IPS-20b (cell line): ENCODE measurements around the gene SLC25A48.
A peak's percentile ranks its signal among the peaks of the same experiment; 100 is the strongest.

Experiments
- H3K27ac ChIP-seq: one replicate; pipeline ENCODE4 v1.5.1; 2013; ENCODE audit warnings: low read length
- H3K27me3 ChIP-seq: 2 replicates; pipeline ENCODE4 v1.6.1; 2013; ENCODE audit warnings: mild to moderate bottlenecking, low read length, inconsistent platforms; ENCODE audit not compliant: insufficient read depth
- H3K36me3 ChIP-seq: 2 replicates; pipeline ENCODE4 v1.6.1; 2013; ENCODE audit warnings: low read depth, mild to moderate bottlenecking, inconsistent platforms, low read length, moderate library complexity; ENCODE audit not compliant: insufficient read depth
- H3K4me1 ChIP-seq: 2 replicates; pipeline ENCODE4 v1.6.1; 2013; ENCODE audit warnings: mild to moderate bottlenecking, control low read depth, inconsistent platforms, low read length, moderate library complexity; ENCODE audit not compliant: insufficient read depth
- H3K4me3 ChIP-seq: 2 replicates; pipeline ENCODE4 v1.5.1; 2013; ENCODE audit warnings: mild to moderate bottlenecking, low read length, inconsistent platforms
- H3K9ac ChIP-seq: 2 replicates; pipeline ENCODE4 v1.6.1; 2013; ENCODE audit warnings: low read depth, mild to moderate bottlenecking, inconsistent platforms, low read length, moderate library complexity
- H3K9me3 ChIP-seq: 2 replicates; pipeline ENCODE4 v1.6.1; 2013; ENCODE audit warnings: mild to moderate bottlenecking, low read depth, low read length, inconsistent platforms; ENCODE audit not compliant: insufficient read depth

The SLC25A48 gene

DNA sequence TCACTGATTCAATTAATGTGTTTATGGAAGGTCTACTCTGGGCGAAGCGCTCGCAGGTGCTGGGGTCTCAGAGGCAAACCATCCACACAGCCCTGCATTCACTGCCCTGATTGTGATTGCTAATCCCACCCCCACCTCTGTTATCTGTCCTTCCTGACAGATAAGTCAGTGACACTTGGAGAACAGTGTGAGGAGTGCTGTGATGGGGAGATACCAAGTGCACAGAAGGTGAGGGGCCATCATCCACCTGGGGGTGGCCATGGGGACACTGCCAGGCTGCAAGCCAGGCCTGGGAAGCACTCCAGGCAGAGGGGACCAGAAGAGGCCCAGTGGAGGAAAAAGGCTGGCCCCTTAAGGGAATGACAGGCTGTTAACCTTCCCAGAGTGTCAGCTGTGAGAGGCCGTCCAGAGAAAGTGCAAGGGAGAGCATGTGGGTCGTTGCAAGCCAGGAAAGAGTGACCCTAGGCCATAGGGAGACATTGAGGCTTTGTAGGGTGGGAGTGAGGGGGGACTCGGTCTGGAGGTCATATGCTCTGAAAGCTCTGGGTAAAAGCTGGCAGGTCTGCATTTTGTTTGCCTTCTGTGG lies 43.2 kb downstream of the SLC25A48 start:
- Histone ChIP-seq H3K4me1 (no peaks in the 10 kb centered on the region), H3K9me3 (no peaks in the 10 kb centered on the region), H3K36me3 (no peaks in the 10 kb centered on the region), H3K9ac (no peak overlapping the region), H3K27me3 (no peaks in the 10 kb centered on the region), H3K4me3 (no peak overlapping the region), H3K27ac (no peak overlapping the region)

DNA sequence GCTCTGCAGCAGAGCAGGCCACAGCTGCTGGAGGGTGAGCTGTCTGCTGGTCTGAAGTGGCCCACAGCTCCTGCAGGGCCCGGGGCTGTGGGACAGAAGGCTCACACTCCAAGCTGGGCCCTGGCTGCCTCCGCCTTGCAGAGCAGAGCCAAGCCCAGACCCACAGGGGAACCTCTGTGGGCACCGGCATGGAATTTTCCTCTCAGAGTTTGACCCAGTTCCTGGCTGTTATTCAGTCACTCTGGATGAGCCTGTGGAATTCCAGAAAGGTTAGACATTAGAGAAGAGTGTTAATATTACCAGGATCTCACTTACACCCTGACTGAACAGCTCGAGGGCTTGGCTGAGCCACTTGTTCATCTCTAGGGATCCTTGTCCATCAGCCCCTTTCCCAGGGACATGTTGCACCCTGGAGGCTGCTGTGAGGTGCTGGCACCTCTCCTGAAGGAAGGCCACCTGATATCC lies 43.7 kb downstream of the SLC25A48 start:
- no peaks in the 10 kb centered on the region for H3K4me1 ChIP-seq
- H3K36me3 ChIP-seq: no peaks in the 10 kb centered on the region
- no peak overlapping the region for H3K27ac ChIP-seq
- no peak overlapping the region for H3K4me3 ChIP-seq
- no peaks in the 10 kb centered on the region for H3K9me3 ChIP-seq
- H3K9ac ChIP-seq: no peak overlapping the region
- H3K27me3 ChIP-seq: no peaks in the 10 kb centered on the region

DNA sequence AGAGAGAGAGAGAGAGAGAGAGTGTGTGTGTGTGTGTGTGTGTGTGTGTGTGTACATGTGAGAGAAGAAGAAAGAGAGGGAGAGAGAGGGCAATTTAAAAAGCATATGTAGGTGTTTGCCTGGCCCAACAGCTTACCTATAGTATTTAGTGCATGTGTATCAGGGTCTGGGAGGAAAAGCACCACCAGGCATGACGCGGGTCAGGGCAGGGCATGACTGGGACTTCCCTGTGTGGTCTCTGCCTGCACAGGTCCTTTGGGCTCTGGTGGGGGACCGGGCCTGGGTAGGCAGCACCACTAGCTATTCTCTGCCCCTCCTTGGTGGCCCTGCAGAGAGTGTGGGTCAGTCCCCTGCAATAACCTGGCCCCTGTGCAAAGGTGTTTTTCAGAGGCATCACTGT lies 45.1 kb downstream of the SLC25A48 start:
- Histone ChIP-seq H3K9me3 (no peaks in the 10 kb centered on the region), H3K27me3 (no peaks in the 10 kb centered on the region), H3K9ac (no peak overlapping the region), H3K4me3 (no peak overlapping the region), H3K4me1 (no peaks in the 10 kb centered on the region), H3K36me3 (no peaks in the 10 kb centered on the region), H3K27ac (no peak overlapping the region)

DNA sequence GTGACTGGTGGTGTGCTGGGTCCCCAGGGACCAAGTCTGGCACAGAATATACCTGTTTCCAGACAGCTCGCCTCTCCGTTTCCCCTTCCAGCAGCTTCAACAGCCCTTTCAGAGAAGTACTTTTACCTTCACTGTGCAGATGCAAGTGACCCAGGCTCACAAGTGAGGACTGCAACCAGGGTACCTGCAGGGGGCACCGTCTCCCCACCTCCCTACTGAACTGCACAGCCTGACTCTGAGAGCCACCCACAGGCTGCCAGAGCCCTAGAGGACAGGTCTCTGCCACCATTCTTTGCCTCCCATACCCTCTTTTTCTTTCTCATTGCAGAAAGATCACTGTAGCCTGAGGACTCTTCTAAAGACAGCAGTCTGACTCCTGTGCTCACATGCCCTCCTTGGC lies 45.8 kb downstream of the SLC25A48 start:
- no peaks in the 10 kb centered on the region for H3K36me3 ChIP-seq
- no peak overlapping the region for H3K9ac ChIP-seq
- H3K9me3 ChIP-seq: no peaks in the 10 kb centered on the region
- no peaks in the 10 kb centered on the region for H3K27me3 ChIP-seq
- no peak overlapping the region for H3K4me3 ChIP-seq
- H3K27ac ChIP-seq: no peak overlapping the region
- no peaks in the 10 kb centered on the region for H3K4me1 ChIP-seq

DNA sequence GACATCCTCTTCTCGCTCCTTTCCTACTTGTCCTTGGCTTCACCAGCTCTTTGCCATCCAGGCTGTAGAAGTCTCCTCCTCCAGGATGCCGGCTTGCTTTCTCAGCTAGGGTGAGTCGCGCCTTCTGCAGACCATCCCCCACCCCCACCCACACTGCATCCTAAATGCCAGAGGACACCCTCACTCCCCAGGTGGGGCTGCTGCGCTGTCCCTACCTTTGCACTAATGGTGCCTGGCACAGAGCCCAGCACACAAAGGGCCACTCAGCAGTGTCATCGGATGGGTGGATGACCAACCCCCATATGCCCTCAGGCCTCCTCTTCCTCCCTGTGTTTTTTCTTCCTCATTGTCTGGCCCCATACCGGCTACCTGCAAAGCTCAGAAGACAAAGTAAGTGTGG lies 46.3 kb downstream of the SLC25A48 start:
- no peaks in the 10 kb centered on the region for H3K36me3 ChIP-seq

DNA sequence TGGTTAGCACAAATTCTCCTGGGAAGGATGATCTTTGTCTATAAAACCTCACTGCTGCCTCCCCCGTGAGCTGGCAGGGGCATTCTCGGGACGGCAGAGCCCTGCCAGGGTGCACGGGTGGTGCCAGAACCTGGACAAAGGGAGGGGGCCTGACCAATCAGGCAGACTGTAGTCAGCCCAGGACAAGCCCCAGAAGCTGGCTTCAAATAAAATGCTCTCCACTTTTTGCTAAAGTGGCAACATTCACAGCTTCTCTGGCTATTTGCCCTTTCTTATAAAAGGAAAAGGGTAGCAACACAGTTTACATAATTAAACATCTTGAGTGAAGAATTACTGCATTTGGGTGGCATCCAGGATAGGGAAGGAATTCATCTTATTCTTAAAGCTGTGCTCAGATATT lies 46.8 kb downstream of the SLC25A48 start:
- no peaks in the 10 kb centered on the region for H3K27me3 ChIP-seq
- H3K27ac ChIP-seq: no peak overlapping the region
- no peaks in the 10 kb centered on the region for H3K9me3 ChIP-seq
- H3K4me1 ChIP-seq: no peaks in the 10 kb centered on the region
- H3K36me3 ChIP-seq: no peaks in the 10 kb centered on the region
- H3K9ac ChIP-seq: no peak overlapping the region
- no peak overlapping the region for H3K4me3 ChIP-seq

More for the DNA sequence above, 46.3 kb downstream of the SLC25A48 start:
- Histone ChIP-seq H3K9ac (no peak overlapping the region), H3K4me1 (no peaks in the 10 kb centered on the region), H3K27ac (no peak overlapping the region), H3K27me3 (no peaks in the 10 kb centered on the region), H3K9me3 (no peaks in the 10 kb centered on the region), H3K4me3 (no peak overlapping the region)

DNA sequence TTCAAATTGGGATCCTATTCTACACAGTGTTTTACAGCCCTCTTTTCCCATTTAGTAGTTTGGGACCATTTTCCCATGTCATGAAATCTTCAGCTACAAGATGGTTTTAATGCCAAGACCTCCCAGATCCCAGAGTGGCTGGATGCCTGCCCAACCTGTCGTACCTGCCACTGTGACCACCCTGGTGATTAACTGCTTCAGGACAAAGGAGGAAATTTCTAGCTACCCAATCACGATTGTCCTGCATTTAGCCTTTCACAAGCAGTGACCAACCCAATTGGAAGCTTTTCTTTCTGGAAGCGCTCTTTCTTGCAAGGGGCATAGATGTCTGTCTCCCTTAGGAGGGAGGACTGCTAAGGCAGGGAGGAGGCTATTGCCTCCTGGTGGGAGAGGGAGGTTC lies 47.4 kb downstream of the SLC25A48 start:
- Histone ChIP-seq H3K9ac (no peak overlapping the region), H3K4me1 (no peaks in the 10 kb centered on the region), H3K4me3 (no peak overlapping the region), H3K9me3 (no peaks in the 10 kb centered on the region), H3K36me3 (no peaks in the 10 kb centered on the region), H3K27ac (no peak overlapping the region), H3K27me3 (no peaks in the 10 kb centered on the region)

DNA sequence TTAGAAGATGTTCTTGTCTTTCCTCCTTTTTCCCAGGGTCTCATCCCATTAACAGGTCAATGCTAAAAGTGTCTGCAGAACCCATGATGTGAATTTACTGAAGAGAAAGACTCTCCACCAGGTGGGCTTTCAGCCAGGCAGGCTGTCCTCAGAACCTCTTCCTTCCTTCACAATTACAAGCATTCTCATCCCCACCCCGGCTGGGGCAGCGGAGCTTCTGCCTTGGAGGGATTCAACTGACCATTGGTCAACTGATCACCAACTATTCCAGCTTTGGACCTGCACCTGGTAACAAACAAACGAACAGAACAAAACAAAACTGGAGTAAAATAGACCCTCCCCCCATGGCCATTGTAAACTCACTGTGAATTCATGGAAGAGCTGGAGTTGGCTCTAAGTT lies 48.6 kb downstream of the SLC25A48 start:
- H3K36me3 ChIP-seq: no peaks in the 10 kb centered on the region
- no peak overlapping the region for H3K27ac ChIP-seq
- no peak overlapping the region for H3K4me3 ChIP-seq
- H3K9ac ChIP-seq: no peak overlapping the region
- H3K27me3 ChIP-seq: peaks cover 6% of the 10 kb centered on the region
- no peaks in the 10 kb centered on the region for H3K4me1 ChIP-seq
- H3K9me3 ChIP-seq: no peaks in the 10 kb centered on the region

DNA sequence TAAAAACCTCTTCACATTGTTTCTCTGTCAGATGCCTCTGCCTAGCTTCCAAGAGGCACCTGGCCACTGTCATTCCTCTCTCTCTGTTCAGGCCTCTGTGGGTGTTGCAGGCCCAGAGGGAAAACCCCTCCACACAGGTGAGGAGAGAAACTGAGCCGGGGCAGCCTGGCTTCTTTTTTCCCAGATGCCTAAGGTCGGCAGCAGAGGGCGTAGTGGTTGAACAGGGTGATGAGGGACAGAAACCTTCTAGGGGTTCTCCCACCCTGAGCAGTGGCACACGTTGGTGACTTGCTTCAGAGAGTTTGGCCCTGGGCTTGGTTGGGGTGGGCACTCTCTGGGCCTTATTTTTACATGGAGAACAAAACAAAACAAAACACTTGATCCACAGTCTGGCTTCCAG lies 49.0 kb downstream of the SLC25A48 start:
- no peaks in the 10 kb centered on the region for H3K36me3 ChIP-seq
- no peaks in the 10 kb centered on the region for H3K9me3 ChIP-seq
- no peak overlapping the region for H3K27ac ChIP-seq
- peaks cover 11% of the 10 kb centered on the region for H3K27me3 ChIP-seq
- H3K9ac ChIP-seq: no peak overlapping the region
- H3K4me3 ChIP-seq: no peak overlapping the region
- H3K4me1 ChIP-seq: no peaks in the 10 kb centered on the region

DNA sequence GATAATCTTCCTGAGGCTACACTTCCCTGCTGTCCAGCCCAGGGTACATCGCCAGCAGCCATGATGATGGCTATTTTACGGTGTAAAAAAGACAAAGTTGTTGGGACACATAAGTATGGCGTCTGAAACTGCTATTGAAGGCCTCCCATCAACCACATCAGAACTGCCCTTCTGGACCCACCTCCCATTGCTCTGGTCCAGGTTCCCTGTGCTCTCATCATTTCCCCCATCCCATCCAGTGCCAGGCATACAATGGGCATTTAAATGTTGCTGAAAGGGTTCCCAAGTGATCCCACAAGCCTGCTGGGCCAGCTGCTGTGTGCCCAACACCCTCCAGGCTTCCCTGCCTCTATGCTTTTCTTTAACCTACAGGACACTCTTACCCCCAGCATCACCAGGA lies 50.6 kb downstream of the SLC25A48 start:
- Histone ChIP-seq H3K27ac (no peak overlapping the region), H3K9ac (no peak overlapping the region), H3K4me1 (no peaks in the 10 kb centered on the region), H3K9me3 (no peaks in the 10 kb centered on the region), H3K36me3 (no peaks in the 10 kb centered on the region), H3K27me3 (peaks cover 19% of the 10 kb centered on the region), H3K4me3 (no peak overlapping the region)

DNA sequence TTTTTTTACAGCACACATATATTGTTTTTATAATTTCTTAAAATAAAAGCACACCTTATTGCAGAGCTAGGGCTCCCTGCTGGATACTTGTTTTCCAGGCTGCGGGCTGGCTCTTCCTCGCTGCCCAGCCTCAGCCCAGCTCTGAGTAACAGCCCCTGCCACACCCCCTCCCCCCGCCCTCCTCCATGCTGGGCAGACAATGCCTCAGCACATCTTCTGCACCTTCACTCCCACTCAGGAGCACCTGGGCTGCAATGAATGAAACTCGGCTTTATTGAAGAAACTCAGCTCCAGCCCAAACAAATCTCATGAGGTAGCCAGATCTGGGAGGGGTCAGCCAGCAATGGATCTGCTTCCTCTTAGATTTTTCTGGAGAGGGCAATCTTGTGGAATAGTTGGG lies 51.7 kb downstream of the SLC25A48 start:
- Histone ChIP-seq H3K4me3 (no peak overlapping the region), H3K27ac (no peak overlapping the region), H3K9ac (no peak overlapping the region), H3K27me3 (peaks cover 19% of the 10 kb centered on the region), H3K4me1 (no peaks in the 10 kb centered on the region), H3K36me3 (no peaks in the 10 kb centered on the region), H3K9me3 (no peaks in the 10 kb centered on the region)

DNA sequence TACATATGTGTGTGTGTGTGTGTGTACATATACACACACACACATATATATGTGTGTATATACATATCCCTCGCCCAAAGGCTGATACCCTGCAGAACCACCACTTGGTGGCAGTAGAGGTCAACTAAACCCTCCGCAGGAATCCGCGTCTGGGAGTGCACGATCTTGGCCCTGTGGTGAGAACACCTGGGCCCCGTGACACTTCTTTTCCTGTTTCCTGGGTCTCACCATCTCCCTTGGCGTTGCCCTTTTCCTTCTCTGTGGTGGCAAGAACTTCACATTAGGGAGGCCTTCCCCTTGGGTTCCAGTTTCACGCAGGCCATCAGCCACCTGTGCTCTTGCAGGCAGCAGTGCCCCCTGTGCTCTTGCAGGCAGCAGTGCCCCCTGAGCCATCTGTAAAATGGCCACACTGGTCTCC lies 53.0 kb downstream of the SLC25A48 start:
- Histone ChIP-seq H3K4me3 (peak overlapping the region; percentile 33), H3K4me1 (no peaks in the 10 kb centered on the region), H3K27ac (no peak overlapping the region), H3K36me3 (no peaks in the 10 kb centered on the region), H3K9ac (no peak overlapping the region), H3K27me3 (peaks cover 19% of the 10 kb centered on the region), H3K9me3 (no peaks in the 10 kb centered on the region)
